Articular chondrocyte of knee joint (primary cell): ENCODE results near the gene UBE2M. TPM values are rescaled to one million over a fixed set of nuclear protein-coding genes. Genes with fewer than 3 reads are reported as not detected.

Experiments used
- small RNA-seq: library from RNA; depleted of rRNA; stranded (forward); fragments of <200 nt; gene quantifications from one replicate; pipeline ENCODE3, GENCODE V24; 2012
- total RNA-seq: library from RNA; depleted of rRNA; stranded (reverse); fragments of >200 nt; gene quantifications from 2 replicates; pipeline ENCODE4 v1.2.3, GENCODE V29; 2012

Gene UBE2M
- 37.7 and 46.0 TPM in 2 replicates for total RNA-seq

GRCh38 chr19:58558066-58558622 is at the start of gene UBE2M:
TSS of gene UBE2M (minus strand) at chr19:58558611. CDS start at chr19:58558381, 230 bp downstream.

GRCh38 chr19:58572818-58573657 is 14.6 kb upstream of the UBE2M start, which contains the start of gene MZF1:
TSS of gene MZF1 (minus strand) at chr19:58573335. CDS start at chr19:58571389, 1,946 bp downstream.

GRCh38 chr19:58554494-58555368 is 3.7 kb downstream of the UBE2M start, which contains the start of gene CHMP2A:
TSS of gene CHMP2A (minus strand) at chr19:58555105. CDS start at chr19:58554212, 893 bp downstream.

GRCh38 chr19:58543826-58544590 is 14.4 kb downstream of the UBE2M start, which contains the start of gene TRIM28:
TSS of gene TRIM28 (plus strand) at chr19:58544064. CDS start at chr19:58544758, 694 bp downstream.

GRCh38 chr19:58519355-58520256 is 38.8 kb downstream of the UBE2M start, which contains the start of gene ZBTB45:
TSS of gene ZBTB45 (minus strand) at chr19:58519810. CDS start at chr19:58517673, 2,137 bp downstream.

GRCh38 chr19:58511353-58512208 is 46.8 kb downstream of the UBE2M start, which contains the start of gene SLC27A5:
TSS of gene SLC27A5 (minus strand) at chr19:58511992. CDS start at chr19:58511955, 37 bp downstream.

Small RNAs within 50 kb of the gene (small RNA-seq; reads per million reads assigned to genes)
- gene MIR6807 (not detected), gene RN7SL525P (not detected)

Other genes with a start within 250 kb of the UBE2M start
- 2.5 and 3.2 TPM in 2 replicates for gene ZSCAN22, start 231.6 kb downstream of the UBE2M start, total RNA-seq
- gene A1BG, start 205.1 kb downstream of the UBE2M start, total RNA-seq, result 0.65 and 1.5 TPM in 2 replicates
- 0.78 and 1.5 TPM in 2 replicates for gene ZNF497, start 195.9 kb downstream of the UBE2M start, total RNA-seq
- gene ZNF837, start 177.6 kb downstream of the UBE2M start, total RNA-seq, result 2.2 and 2.7 TPM in 2 replicates
- gene RPS5, start 171.3 kb downstream of the UBE2M start, total RNA-seq, result 995 and 1,127 TPM in 2 replicates
- gene RNF225, start 163.0 kb downstream of the UBE2M start, total RNA-seq, result 0.13 TPM in 1 of 2 replicates, not detected in the other
- 13.2 TPM in 2 replicates for gene ZNF584, start 150.0 kb downstream of the UBE2M start, total RNA-seq
- gene ZNF132, start 118.5 kb downstream of the UBE2M start, total RNA-seq, result 8.0 and 8.8 TPM in 2 replicates
- gene ZNF324B, start 107.0 kb downstream of the UBE2M start, total RNA-seq, result 7.2 and 8.4 TPM in 2 replicates
- 12.9 and 13.1 TPM in 2 replicates for gene ZNF324, start 91.5 kb downstream of the UBE2M start, total RNA-seq
- 9.1 TPM in 2 replicates for gene ZNF446, start 82.3 kb downstream of the UBE2M start, total RNA-seq
- 3.5 and 4.8 TPM in 2 replicates for gene SLC27A5, start 46.6 kb downstream of the UBE2M start, total RNA-seq
- 5.5 and 5.9 TPM in 2 replicates for gene ZBTB45, start 38.8 kb downstream of the UBE2M start, total RNA-seq
- 155 and 186 TPM in 2 replicates for gene TRIM28, start 14.5 kb downstream of the UBE2M start, total RNA-seq
- 104 TPM in 2 replicates for gene CHMP2A, start 3.5 kb downstream of the UBE2M start, total RNA-seq
- 14.7 and 15.5 TPM in 2 replicates for gene MZF1, start 14.7 kb upstream of the UBE2M start, total RNA-seq